ENCODE results near the gene CACYBP.

The CACYBP gene

DNA sequence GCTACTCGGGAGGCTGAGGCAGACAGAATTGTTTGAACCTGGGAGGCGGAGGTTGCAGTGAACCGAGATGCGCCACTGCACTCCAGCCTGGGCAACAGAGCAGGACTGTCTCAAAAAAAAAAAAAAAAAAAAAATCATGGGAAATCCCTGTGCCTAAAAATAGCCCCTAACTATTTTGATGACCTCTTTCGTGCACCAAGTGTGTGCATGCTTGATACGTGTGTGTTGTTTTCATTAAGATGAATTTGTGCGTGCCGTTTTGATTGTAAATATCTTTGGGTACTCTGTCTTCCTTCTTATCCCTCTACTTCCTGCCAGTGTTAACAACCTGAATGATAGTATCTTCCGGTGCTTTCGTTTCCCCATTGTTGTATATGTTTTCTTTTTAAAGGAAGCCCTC lies 9.8 kb downstream of the CACYBP start:
- Histone ChIP-seq H3K36me3 (replicated peaks; ENCODE audit: insufficient read depth, low read length) (peaks cover 61% of the 10 kb centered on the region), H3K4me1 (ENCODE audit: low read length) (no peaks in the 10 kb centered on the region), H3K27me3 (replicated peaks; ENCODE audit: insufficient read depth, low read length) (no peaks in the 10 kb centered on the region), H3K4me3 (ENCODE audit: low read length) (no peak overlapping the region), H3K9me2 (replicated peaks; ENCODE audit: insufficient read depth, low read length) (no peaks in the 10 kb centered on the region), H3F3A (ENCODE audit: insufficient read depth, low read length) (peaks cover 18% of the 10 kb centered on the region), H3K27ac (ENCODE audit: low read length) (no peak overlapping the region), H3K9me3 (replicated peaks; ENCODE audit: insufficient read depth, low read length) (no peaks in the 10 kb centered on the region), H4K20me1 (ENCODE audit: insufficient read depth, low read length) (peaks cover 17% of the 10 kb centered on the region; the same call in 1 of the 2 replicates), H3K9ac (ENCODE audit: low read length) (no peak overlapping the region), H3K79me2 (ENCODE audit: low read length) (peaks cover 82% of the 10 kb centered on the region), H2AFZ (ENCODE audit: low read length) (no peak overlapping the region), H3K4me2 (ENCODE audit: low read depth, low read length) (no peak overlapping the region)
- no peak for DNase-seq
- TF ChIP-seq, protein P1, sequence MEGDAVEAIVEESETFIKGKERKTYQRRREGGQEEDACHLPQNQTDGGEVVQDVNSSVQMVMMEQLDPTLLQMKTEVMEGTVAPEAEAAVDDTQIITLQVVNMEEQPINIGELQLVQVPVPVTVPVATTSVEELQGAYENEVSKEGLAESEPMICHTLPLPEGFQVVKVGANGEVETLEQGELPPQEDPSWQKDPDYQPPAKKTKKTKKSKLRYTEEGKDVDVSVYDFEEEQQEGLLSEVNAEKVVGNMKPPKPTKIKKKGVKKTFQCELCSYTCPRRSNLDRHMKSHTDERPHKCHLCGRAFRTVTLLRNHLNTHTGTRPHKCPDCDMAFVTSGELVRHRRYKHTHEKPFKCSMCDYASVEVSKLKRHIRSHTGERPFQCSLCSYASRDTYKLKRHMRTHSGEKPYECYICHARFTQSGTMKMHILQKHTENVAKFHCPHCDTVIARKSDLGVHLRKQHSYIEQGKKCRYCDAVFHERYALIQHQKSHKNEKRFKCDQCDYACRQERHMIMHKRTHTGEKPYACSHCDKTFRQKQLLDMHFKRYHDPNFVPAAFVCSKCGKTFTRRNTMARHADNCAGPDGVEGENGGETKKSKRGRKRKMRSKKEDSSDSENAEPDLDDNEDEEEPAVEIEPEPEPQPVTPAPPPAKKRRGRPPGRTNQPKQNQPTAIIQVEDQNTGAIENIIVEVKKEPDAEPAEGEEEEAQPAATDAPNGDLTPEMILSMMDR (IDR thresholded peaks at IDR 0.05; ENCODE audit: low read length) = no peak
- TF ChIP-seq EZH2 (optimal IDR thresholded peaks at IDR 0.05; ENCODE audit: low read depth, low read length) (no peak), EZH2phosphoT487 (IDR thresholded peaks at IDR 0.05; ENCODE audit: low read length) (no peak)

DNA sequence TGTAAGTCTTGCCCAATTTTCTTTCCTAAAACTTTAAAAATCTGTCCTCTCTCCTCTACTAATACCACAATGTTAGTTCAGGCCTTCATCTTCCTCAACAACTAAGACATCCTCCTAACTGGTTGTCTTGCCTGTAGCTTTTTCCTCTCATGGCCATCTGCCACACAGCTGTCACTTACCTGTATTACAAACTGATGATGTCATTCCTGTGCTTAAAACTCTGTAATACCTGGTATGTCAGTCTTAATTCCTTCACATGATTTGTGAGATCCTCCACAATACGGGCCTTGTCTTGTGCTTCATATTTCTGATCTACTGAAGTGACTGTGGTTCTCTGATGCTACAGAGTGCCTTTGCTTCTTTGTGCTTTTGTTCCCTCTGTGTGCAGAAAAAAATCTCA lies 13.7 kb downstream of the CACYBP start:
- peaks cover 33% of the 10 kb centered on the region; the same call in 1 of the 2 replicates for H3K36me3 ChIP-seq (replicated peaks; ENCODE audit: insufficient read depth, low read length)
- peaks cover 54% of the 10 kb centered on the region for H3K79me2 ChIP-seq (ENCODE audit: low read length)
- no peaks in the 10 kb centered on the region for H3K9me3 ChIP-seq (replicated peaks; ENCODE audit: insufficient read depth, low read length)

DNA sequence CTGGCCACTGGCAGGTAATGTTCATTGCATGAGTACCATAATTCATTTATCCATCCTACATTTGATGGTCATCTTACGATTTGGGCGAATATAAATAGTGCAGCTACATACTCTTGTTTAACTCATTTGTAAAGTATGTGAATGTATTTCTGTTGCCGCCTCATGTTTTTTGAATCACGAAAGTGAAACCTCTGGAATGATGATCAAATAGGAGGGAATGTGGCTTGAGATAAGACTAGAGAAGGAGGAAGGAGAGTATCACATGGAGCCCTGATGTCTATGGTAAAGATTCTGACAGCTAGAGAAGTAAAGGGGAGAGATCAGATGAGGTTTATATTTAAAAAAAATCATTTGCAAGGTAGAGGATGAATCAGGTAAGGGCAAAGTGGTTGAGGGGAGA lies 15.5 kb downstream of the CACYBP start:
- Histone ChIP-seq H4K20me1 (ENCODE audit: insufficient read depth, low read length) (no peaks in the 10 kb centered on the region), H3K9ac (ENCODE audit: low read length) (no peak overlapping the region), H2AFZ (ENCODE audit: low read length) (no peak overlapping the region), H3K27ac (ENCODE audit: low read length) (no peak overlapping the region), H3K4me1 (ENCODE audit: low read length) (no peaks in the 10 kb centered on the region), H3F3A (ENCODE audit: insufficient read depth, low read length) (peaks cover 19% of the 10 kb centered on the region), H3K79me2 (ENCODE audit: low read length) (peaks cover 53% of the 10 kb centered on the region), H3K4me2 (ENCODE audit: low read depth, low read length) (no peak overlapping the region), H3K36me3 (replicated peaks; ENCODE audit: insufficient read depth, low read length) (peaks cover 20% of the 10 kb centered on the region; the same call in 1 of the 2 replicates), H3K27me3 (replicated peaks; ENCODE audit: insufficient read depth, low read length) (no peaks in the 10 kb centered on the region), H3K4me3 (ENCODE audit: low read length) (no peak overlapping the region), H3K9me3 (replicated peaks; ENCODE audit: insufficient read depth, low read length) (no peaks in the 10 kb centered on the region), H3K9me2 (replicated peaks; ENCODE audit: insufficient read depth, low read length) (no peaks in the 10 kb centered on the region)
- TF ChIP-seq, protein P1 (IDR thresholded peaks at IDR 0.05; ENCODE audit: low read length) = no peak
- no peak for TF ChIP-seq EZH2 (optimal IDR thresholded peaks at IDR 0.05; ENCODE audit: low read depth, low read length)
- TF ChIP-seq EZH2phosphoT487 (IDR thresholded peaks at IDR 0.05; ENCODE audit: low read length) = no peak
- DNase-seq = no peak

More for the DNA sequence above, 13.7 kb downstream of the CACYBP start:
- Histone ChIP-seq H2AFZ (ENCODE audit: low read length) (no peak overlapping the region), H4K20me1 (ENCODE audit: insufficient read depth, low read length) (no peaks in the 10 kb centered on the region), H3K4me1 (ENCODE audit: low read length) (no peaks in the 10 kb centered on the region), H3K27ac (ENCODE audit: low read length) (no peak overlapping the region), H3F3A (ENCODE audit: insufficient read depth, low read length) (peaks cover 19% of the 10 kb centered on the region), H3K27me3 (replicated peaks; ENCODE audit: insufficient read depth, low read length) (no peaks in the 10 kb centered on the region), H3K4me3 (ENCODE audit: low read length) (no peak overlapping the region), H3K9ac (ENCODE audit: low read length) (no peak overlapping the region), H3K4me2 (ENCODE audit: low read depth, low read length) (no peak overlapping the region), H3K9me2 (replicated peaks; ENCODE audit: insufficient read depth, low read length) (no peaks in the 10 kb centered on the region)
- no peak for TF ChIP-seq EZH2phosphoT487 (IDR thresholded peaks at IDR 0.05; ENCODE audit: low read length)
- no peak for TF ChIP-seq EZH2 (optimal IDR thresholded peaks at IDR 0.05; ENCODE audit: low read depth, low read length)
- TF ChIP-seq, protein P1 (IDR thresholded peaks at IDR 0.05; ENCODE audit: low read length) = no peak
- DNase-seq = no peak
